Coronary artery (tissue), 2 donors: ENCODE measurements around the gene SYT1.
"Not testable (repeated sequence)": the region's sequence is repeated elsewhere in the genome, so short reads cannot be mapped to it uniquely, and the experiment has no call there.

Experiments used
- DNase-seq: peaks from one replicate; pipeline ENCODE4 v3.0.0-alpha.2; 2017; ENCODE audit warnings: low spot score
- H3K27ac ChIP-seq, 2 donors: fragments of 200-600 bp; sonication (generic); one replicate each; pipeline ENCODE4 v1.5.1; 2016 to 2019
- H3K4me3 ChIP-seq: fragments of 200-600 bp; sonication (generic); 2 replicates; pipeline ENCODE4 v1.5.1; 2016; ENCODE audit warnings: mild to moderate bottlenecking, moderate library complexity
- CTCF ChIP-seq: fragments of 200-600 bp; sonication (generic); IDR thresholded peaks from one replicate; pipeline ENCODE4 v1.5.1; 2019; ENCODE audit warnings: antibody characterized with exemption

SYT1 gene

GRCh38 chr12:79187032-79187431 lies 322.5 kb downstream of the SYT1 start:
- no peak for DNase-seq
- H3K27ac ChIP-seq, result no peak overlapping the region
- no peak for TF ChIP-seq CTCF
- no peak overlapping the region for H3K4me3 ChIP-seq

GRCh38 chr12:79191391-79191790 lies 326.8 kb downstream of the SYT1 start:
- Histone ChIP-seq H3K27ac (no peak overlapping the region), H3K4me3 (no peak overlapping the region)
- no peak for TF ChIP-seq CTCF
- DNase-seq, result no peak

- Histone ChIP-seq H3K4me3 (no peak overlapping the region), H3K27ac (no peak overlapping the region)
- no peak for DNase-seq
- TF ChIP-seq CTCF, result no peak
Measured at GRCh38 chr12:79194595-79194994, 330.0 kb downstream of the SYT1 start.

GRCh38 chr12:79199166-79199565 lies 334.6 kb downstream of the SYT1 start:
- no peak for TF ChIP-seq CTCF
- H3K27ac ChIP-seq, result no peak overlapping the region
- H3K4me3 ChIP-seq, result no peak overlapping the region
- DNase-seq, result no peak

- no peak for DNase-seq
- no peak for TF ChIP-seq CTCF
- Histone ChIP-seq H3K4me3 (no peak overlapping the region), H3K27ac (no peak overlapping the region)
Measured at GRCh38 chr12:79200176-79200575, 335.6 kb downstream of the SYT1 start.

- Histone ChIP-seq H3K4me3 (no peak overlapping the region), H3K27ac (no peak overlapping the region)
- no peak for DNase-seq
- no peak for TF ChIP-seq CTCF
Measured at GRCh38 chr12:79203058-79203647, 338.6 kb downstream of the SYT1 start.

- TF ChIP-seq CTCF, result no peak
- no peak overlapping the region for H3K27ac ChIP-seq
- DNase-seq, result no peak
- no peak overlapping the region for H3K4me3 ChIP-seq
Measured at GRCh38 chr12:79206871-79207270, 342.3 kb downstream of the SYT1 start.

GRCh38 chr12:79210403-79210802 lies 345.8 kb downstream of the SYT1 start:
- H3K27ac ChIP-seq, DNase-seq, H3K4me3 ChIP-seq: not testable (repeated sequence)
